ENCODE data around the gene ZNF414.

- TF ChIP-seq CTCF (optimal IDR thresholded peaks at IDR 0.05 in 1 of 3, IDR thresholded peaks at IDR 0.05 in 1 of 3, conservative IDR thresholded peaks at IDR 0.05 in 1 of 3; ENCODE audit: extremely low read depth in 1 of 3, insufficient read depth in 2 of 3, low read length in 3 of 3) (no peak), EZH2 (IDR thresholded peaks at IDR 0.05; ENCODE audit: low read length) (no peak)
Observed at GRCh38 chr19:8468761-8469373, 45.1 kb downstream of the ZNF414 start.
